ENCODE results near the gene SLC29A3. TPM values are rescaled to one million over a fixed set of nuclear protein-coding genes. Genes with fewer than 3 reads are reported as not detected.

Gene SLC29A3
- polyA plus RNA-seq, 1 of the 3 experiments (the other 2 are of a cell fraction), result 3.8 TPM

- Histone ChIP-seq H4K20me1 (ENCODE audit: insufficient read depth) (peaks cover 40% of the 10 kb centered on the region), H3F3A (replicated peaks; ENCODE audit: insufficient read depth) (no peaks in the 10 kb centered on the region), H3K9me2 (no peaks in the 10 kb centered on the region), H3K36me3 (replicated peaks in 1 of 2; ENCODE audit: control insufficient read depth in 1 of 2, insufficient read depth in 2 of 2, low read length in 1 of 2) (peaks cover 11 to 63% of the 10 kb centered on the region in 2 experiments), H3K79me2 (ENCODE audit: insufficient read depth) (no peaks in the 10 kb centered on the region; the same call in 1 of the 2 replicates), H3K4me3 (ENCODE audit: low read depth in 2 of 2, low read length in 1 of 2) (no peak overlapping the region), H3K27ac (ENCODE audit: low read depth in 2 of 2, low read length in 1 of 2) (no peak overlapping the region; a peak in 1 of 4 replicates), H3K9ac (no peak overlapping the region), H3K27me3 (ENCODE audit: insufficient read depth) (no peaks in the 10 kb centered on the region), H2AFZ (ENCODE audit: low read depth) (no peak overlapping the region), H3K4me1 (ENCODE audit: control insufficient read depth in 1 of 2, insufficient read depth in 2 of 2, low read depth in 1 of 2, low read length in 1 of 2) (peaks cover 0 to 15% of the 10 kb centered on the region in 2 experiments; a peak in 1 of 4 replicates), H3K9me3 (no peaks in the 10 kb centered on the region), H3K4me2 (no peak overlapping the region)
- POLR2A ChIA-PET, result interaction anchor here (0.9 kb wide), 1 partner anchor 72 kb away, joined by 3 read pairs; no protein-coding TSS in a partner anchor
- no peak for DNase-seq
- CTCF ChIA-PET, result interaction anchor here (0.9 to 4.7 kb wide), 5 partner anchors 17 to 384 kb away, joined by 3 to 43 read pairs (median 7); no protein-coding TSS in a partner anchor
- 91% methylated on average over 9 of the region's 14 CpGs for WGBS (ENCODE audit: low lambda C conversion rate)
- TF ChIP-seq IRF3 (IDR thresholded peaks at IDR 0.05; ENCODE audit: low read depth, low read length) (no peak), SIN3A (IDR thresholded peaks at IDR 0.05; ENCODE audit: borderline replicate concordance, low read depth, low read length) (no peak), PBX3 (IDR thresholded peaks at IDR 0.05) (no peak), ELF1 (IDR thresholded peaks at IDR 0.05) (no peak), GABPA (IDR thresholded peaks at IDR 0.05; ENCODE audit: low read depth) (no peak)
These were observed 31.6 kb upstream of the SLC29A3 start for GRCh38 chr10:71287456-71287855.

- DNase-seq, result no peak
- Histone ChIP-seq H3F3A (replicated peaks; ENCODE audit: insufficient read depth) (no peaks in the 10 kb centered on the region), H3K79me2 (ENCODE audit: insufficient read depth) (no peaks in the 10 kb centered on the region; the same call in 1 of the 2 replicates), H3K27ac (ENCODE audit: low read depth in 2 of 2, low read length in 1 of 2) (no peak overlapping the region), H2AFZ (ENCODE audit: low read depth) (no peak overlapping the region), H3K9ac (no peak overlapping the region), H3K4me2 (no peak overlapping the region), H3K4me3 (ENCODE audit: low read depth in 2 of 2, low read length in 1 of 2) (no peak overlapping the region), H3K9me2 (no peaks in the 10 kb centered on the region), H3K36me3 (replicated peaks in 1 of 2; ENCODE audit: control insufficient read depth in 1 of 2, insufficient read depth in 2 of 2, low read length in 1 of 2) (peaks cover 20 to 71% of the 10 kb centered on the region in 2 experiments), H3K9me3 (no peaks in the 10 kb centered on the region), H3K4me1 (ENCODE audit: control insufficient read depth in 1 of 2, insufficient read depth in 2 of 2, low read depth in 1 of 2, low read length in 1 of 2) (peaks cover 0 to 15% of the 10 kb centered on the region in 2 experiments; a peak in 1 of 4 replicates), H4K20me1 (ENCODE audit: insufficient read depth) (peaks cover 34% of the 10 kb centered on the region), H3K27me3 (ENCODE audit: insufficient read depth) (no peaks in the 10 kb centered on the region)
- CTCF ChIA-PET, result interaction anchor here (0.6 to 1.5 kb wide), 3 partner anchors 18 to 363 kb away, joined by 3 to 7 read pairs (median 4); no protein-coding TSS in a partner anchor
- POLR2A ChIA-PET, result no interaction called here
- TF ChIP-seq SIN3A (IDR thresholded peaks at IDR 0.05; ENCODE audit: borderline replicate concordance, low read depth, low read length) (no peak), ZBTB33 (IDR thresholded peaks at IDR 0.05; ENCODE audit: borderline replicate concordance, low read depth) (no peak), NFIC (IDR thresholded peaks at IDR 0.05; ENCODE audit: borderline replicate concordance) (no peak), PBX3 (IDR thresholded peaks at IDR 0.05) (no peak), EZH2phosphoT487 (IDR thresholded peaks at IDR 0.05; ENCODE audit: borderline replicate concordance, low read depth) (no peak), RAD21 (IDR thresholded peaks at IDR 0.05; ENCODE audit: low read length) (no peak), IRF3 (IDR thresholded peaks at IDR 0.05; ENCODE audit: low read depth, low read length) (no peak), RFX5 (IDR thresholded peaks at IDR 0.05; ENCODE audit: low read length) (no peak), TCF12 (IDR thresholded peaks at IDR 0.05) (no peak), NRF1 (IDR thresholded peaks at IDR 0.05; ENCODE audit: low read depth, low read length) (no peak), TAF1 (IDR thresholded peaks at IDR 0.05; ENCODE audit: borderline replicate concordance, low read depth, low read length) (no peak)
- WGBS (ENCODE audit: low lambda C conversion rate), result 82% methylated on average over 15 of the region's 15 CpGs
These were observed 30.6 kb upstream of the SLC29A3 start for GRCh38 chr10:71288461-71288860.

Data from SK-N-SH (cell line).